ENCODE data around the gene ZCWPW1. TPM values are rescaled to one million over a fixed set of nuclear protein-coding genes. Genes with fewer than 3 reads are reported as not detected.
"Not testable (repeated sequence)": the region's sequence is repeated elsewhere in the genome, so short reads cannot be mapped to it uniquely, and the experiment has no call there.

Gene ZCWPW1
- total and polyA plus RNA-seq, 2 experiments from 2014 or later, result 1.9 to 4.2 TPM

- TF ChIP-seq EZH2phosphoT487 (IDR thresholded peaks at IDR 0.05; ENCODE audit: insufficient read depth, low read depth) (no peak), EZH2 (IDR thresholded peaks at IDR 0.05; ENCODE audit: insufficient read depth, poor library complexity, severe bottlenecking) (no peak)
- H3K9me3 ChIP-seq (ENCODE audit: low read depth), result no peaks in the 10 kb centered on the region
- H3F3A ChIP-seq (ENCODE audit: insufficient read depth), result 0 out of 2 replicates have a peak, but pooled peaks cover 9% of the 10 kb centered on the region
- no peaks in the 10 kb centered on the region; the same call in 1 of the 2 replicates for H3K4me1 ChIP-seq (ENCODE audit: insufficient read depth)
- no peaks in the 10 kb centered on the region for H4K20me1 ChIP-seq (ENCODE audit: insufficient read depth)
- H3K27me3 ChIP-seq (replicated peaks; ENCODE audit: insufficient read depth), result no peaks in the 10 kb centered on the region
- no peak overlapping the region for H2AFZ ChIP-seq
- in situ Hi-C loops (cut with MboI), result no loop called here
- no peak overlapping the region for H3K27ac ChIP-seq
- H3K9me2 ChIP-seq (ENCODE audit: insufficient read depth), result no peaks in the 10 kb centered on the region
- DNase-seq, result no peak
- H3K36me3 ChIP-seq (ENCODE audit: low read depth), result peaks cover 11% of the 10 kb centered on the region; the same call in 1 of the 2 replicates
- H3K4me3 ChIP-seq, result no peak overlapping the region
- no peak overlapping the region for H3K4me2 ChIP-seq (ENCODE audit: unreplicated experiment)
- H3K9ac ChIP-seq, result no peak overlapping the region
- H3K79me2 ChIP-seq (ENCODE audit: insufficient read depth), result no peaks in the 10 kb centered on the region
- 97% methylated on average over 8 of the region's 8 CpGs for WGBS, 2 experiments (ENCODE audit: low coverage in 1 of 2, low lambda C conversion rate in 2 of 2, missing lambda C conversion rate in 2 of 2)
Measured at GRCh38 chr7:100367251-100367620, 61.3 kb downstream of the ZCWPW1 start.

GRCh38 chr7:100366411-100367250 lies 61.9 kb downstream of the ZCWPW1 start:
- Histone ChIP-seq H3K9me3 (ENCODE audit: low read depth) (no peaks in the 10 kb centered on the region), H3K9ac (no peak overlapping the region), H4K20me1 (ENCODE audit: insufficient read depth) (no peaks in the 10 kb centered on the region), H3K79me2 (ENCODE audit: insufficient read depth) (no peaks in the 10 kb centered on the region), H3K4me3 (no peak overlapping the region), H3K36me3 (ENCODE audit: low read depth) (peaks cover 11% of the 10 kb centered on the region; the same call in 1 of the 2 replicates), H2AFZ (no peak overlapping the region), H3K4me1 (ENCODE audit: insufficient read depth) (no peaks in the 10 kb centered on the region), H3K4me2 (ENCODE audit: unreplicated experiment) (no peak overlapping the region), H3K27ac (no peak overlapping the region), H3K9me2 (ENCODE audit: insufficient read depth) (no peaks in the 10 kb centered on the region), H3F3A (ENCODE audit: insufficient read depth) (0 out of 2 replicates have a peak, but pooled peaks cover 9% of the 10 kb centered on the region), H3K27me3 (replicated peaks; ENCODE audit: insufficient read depth) (no peaks in the 10 kb centered on the region)
- WGBS, 2 experiments (ENCODE audit: low coverage in 1 of 2, low lambda C conversion rate in 2 of 2, missing lambda C conversion rate in 2 of 2), result 97 to 98% methylated on average over 14 to 16 of the region's 16 CpGs
- TF ChIP-seq EZH2phosphoT487 (IDR thresholded peaks at IDR 0.05; ENCODE audit: insufficient read depth, low read depth) (no peak), EZH2 (IDR thresholded peaks at IDR 0.05; ENCODE audit: insufficient read depth, poor library complexity, severe bottlenecking) (no peak)
- in situ Hi-C loops (cut with MboI), result no loop called here
- no peak for DNase-seq

DNA sequence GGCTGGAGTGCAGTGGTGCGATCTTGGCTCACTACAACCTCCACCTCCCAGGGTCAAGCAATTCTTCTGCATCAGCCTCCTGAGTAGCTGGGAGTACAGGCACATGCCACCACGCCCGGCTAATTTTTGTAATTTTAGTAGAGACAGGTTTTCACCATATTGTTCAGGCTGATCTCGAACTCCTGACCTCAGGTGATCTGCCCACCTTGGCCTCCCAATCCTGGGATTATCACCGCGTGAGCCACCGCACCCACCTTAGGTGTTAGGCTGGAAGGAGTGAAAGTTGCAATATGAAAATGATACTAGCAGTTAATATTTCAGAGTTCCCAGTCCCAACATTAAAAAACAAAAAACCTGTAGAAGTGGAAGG lies 62.5 kb downstream of the ZCWPW1 start:
- H3K4me2 ChIP-seq (ENCODE audit: unreplicated experiment); H3K9me3 ChIP-seq (ENCODE audit: low read depth); H3K4me3 ChIP-seq; H3K79me2 ChIP-seq (ENCODE audit: insufficient read depth); H4K20me1 ChIP-seq (ENCODE audit: insufficient read depth); H3K27ac ChIP-seq; H3F3A ChIP-seq (ENCODE audit: insufficient read depth); H3K27me3 ChIP-seq (replicated peaks; ENCODE audit: insufficient read depth); H3K9me2 ChIP-seq (ENCODE audit: insufficient read depth); DNase-seq; in situ Hi-C loops (cut with MboI); H3K4me1 ChIP-seq (ENCODE audit: insufficient read depth); H2AFZ ChIP-seq; H3K9ac ChIP-seq: not testable (repeated sequence)
- H3K36me3 ChIP-seq (ENCODE audit: low read depth), result peaks cover 15% of the 10 kb centered on the region
- WGBS, 2 experiments (ENCODE audit: low coverage in 1 of 2, low lambda C conversion rate in 2 of 2, missing lambda C conversion rate in 2 of 2), result 95 to 99% methylated on average over 7 of the region's 7 CpGs

DNA sequence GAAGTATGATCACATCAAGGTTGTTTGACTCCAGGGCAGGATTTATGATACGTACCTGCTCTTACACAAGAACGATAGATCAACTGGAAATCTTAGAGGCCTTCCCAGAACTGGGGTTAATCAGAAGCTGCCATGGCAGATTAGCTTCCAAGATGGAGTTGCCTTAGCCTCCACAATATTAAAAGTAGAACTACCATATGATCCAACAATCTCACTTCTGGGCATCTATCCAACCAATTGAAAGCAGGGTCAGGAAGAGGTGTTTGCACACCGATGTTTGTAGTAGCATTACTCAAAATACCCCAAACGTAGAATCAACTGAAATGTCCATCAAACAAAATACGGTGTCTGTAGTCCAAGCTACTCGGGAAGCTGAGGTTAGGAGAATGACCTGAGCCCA lies 64.0 kb downstream of the ZCWPW1 start:
- in situ Hi-C loops (cut with MboI), result no loop called here
- no peak for DNase-seq
- no peaks in the 10 kb centered on the region for H3K79me2 ChIP-seq (ENCODE audit: insufficient read depth)
- TF ChIP-seq EZH2 (IDR thresholded peaks at IDR 0.05; ENCODE audit: insufficient read depth, poor library complexity, severe bottlenecking) (no peak), EZH2phosphoT487 (IDR thresholded peaks at IDR 0.05; ENCODE audit: insufficient read depth, low read depth) (no peak)
- 0 out of 2 replicates have a peak, but pooled peaks cover 9% of the 10 kb centered on the region for H3F3A ChIP-seq (ENCODE audit: insufficient read depth)
- H3K9ac ChIP-seq, result no peak overlapping the region
- peaks cover 18% of the 10 kb centered on the region for H3K36me3 ChIP-seq (ENCODE audit: low read depth)
- WGBS, 2 experiments (ENCODE audit: low coverage in 1 of 2, low lambda C conversion rate in 2 of 2, missing lambda C conversion rate in 2 of 2), result 97 to 98% methylated on average over 6 of the region's 6 CpGs
- H3K9me2 ChIP-seq (ENCODE audit: insufficient read depth), result no peaks in the 10 kb centered on the region
- H4K20me1 ChIP-seq (ENCODE audit: insufficient read depth), result no peaks in the 10 kb centered on the region
- H3K27me3 ChIP-seq (replicated peaks; ENCODE audit: insufficient read depth), result no peaks in the 10 kb centered on the region
- H3K4me3 ChIP-seq, result no peak overlapping the region
- H3K27ac ChIP-seq, result no peak overlapping the region
- H3K4me2 ChIP-seq (ENCODE audit: unreplicated experiment), result no peak overlapping the region
- H2AFZ ChIP-seq, result no peak overlapping the region
- no peaks in the 10 kb centered on the region for H3K4me1 ChIP-seq (ENCODE audit: insufficient read depth)
- H3K9me3 ChIP-seq (ENCODE audit: low read depth), result no peaks in the 10 kb centered on the region

GRCh38 chr7:100363797-100364196 lies 64.7 kb downstream of the ZCWPW1 start:
- H3K9me3 ChIP-seq (ENCODE audit: low read depth); H3K4me1 ChIP-seq (ENCODE audit: insufficient read depth); H3K9ac ChIP-seq; H3K27me3 ChIP-seq (replicated peaks; ENCODE audit: insufficient read depth); H3K4me3 ChIP-seq; H4K20me1 ChIP-seq (ENCODE audit: insufficient read depth); H2AFZ ChIP-seq; in situ Hi-C loops (cut with MboI); H3F3A ChIP-seq (ENCODE audit: insufficient read depth); H3K79me2 ChIP-seq (ENCODE audit: insufficient read depth); DNase-seq; H3K9me2 ChIP-seq (ENCODE audit: insufficient read depth); H3K27ac ChIP-seq; H3K4me2 ChIP-seq (ENCODE audit: unreplicated experiment): not testable (repeated sequence)
- peaks cover 25% of the 10 kb centered on the region for H3K36me3 ChIP-seq (ENCODE audit: low read depth)
- 86 to 87% methylated on average over 7 of the region's 7 CpGs for WGBS, 2 experiments (ENCODE audit: low coverage in 1 of 2, low lambda C conversion rate in 2 of 2, missing lambda C conversion rate in 2 of 2)
